H9 (cell line): ENCODE measurements around the gene INHBC. TPM values are rescaled to one million over a fixed set of nuclear protein-coding genes. Genes with fewer than 3 reads are reported as not detected.
A peak's percentile ranks its signal among the peaks of the same experiment; 100 is the strongest.

Experiments used
- DNase-seq: peaks from one replicate; pipeline ENCODE4 v3.0.0-alpha.2; 2017
- H2AFZ ChIP-seq: one replicate; pipeline ENCODE4 v1.6.1; 2013; ENCODE audit warnings: mild to moderate bottlenecking, low read length, control low read depth, moderate library complexity
- H2AK5ac ChIP-seq: 2 replicates; pipeline ENCODE4 v1.6.1; 2013; ENCODE audit warnings: low read length, control low read depth, mixed read lengths; ENCODE audit not compliant: insufficient read length
- H2BK120ac ChIP-seq: one replicate; pipeline ENCODE4 v1.6.1; 2013; ENCODE audit warnings: low read depth, mild to moderate bottlenecking, low read length, control low read depth, inconsistent platforms; ENCODE audit not compliant: poor library complexity, severe bottlenecking
- H2BK12ac ChIP-seq: 2 replicates; pipeline ENCODE4 v1.6.1; 2013; ENCODE audit warnings: low read length, control low read depth, mixed read lengths, low read depth; ENCODE audit not compliant: insufficient read length
- H2BK15ac ChIP-seq: 2 replicates; pipeline ENCODE4 v1.6.1; 2013; ENCODE audit warnings: low read depth, low read length, control low read depth
- H2BK20ac ChIP-seq: one replicate; pipeline ENCODE4 v1.6.1; 2013; ENCODE audit warnings: low read depth, mild to moderate bottlenecking, low read length, control low read depth, inconsistent platforms; ENCODE audit not compliant: poor library complexity, severe bottlenecking
- H2BK5ac ChIP-seq: 2 replicates; pipeline ENCODE4 v1.6.1; 2013; ENCODE audit warnings: low read length, control low read depth, mixed read lengths; ENCODE audit not compliant: insufficient read length
- H3K14ac ChIP-seq: 2 replicates; pipeline ENCODE4 v1.6.1; 2013; ENCODE audit warnings: low read length, control low read depth; ENCODE audit not compliant: insufficient read depth
- H3K18ac ChIP-seq: 2 replicates; pipeline ENCODE4 v1.6.1; 2013; ENCODE audit warnings: low read depth, mild to moderate bottlenecking, mixed read lengths, low read length, control low read depth; ENCODE audit not compliant: insufficient read length
- H3K23ac ChIP-seq: 2 replicates; pipeline ENCODE4 v1.6.1; 2013; ENCODE audit warnings: low read length, control low read depth, mixed read lengths, low read depth; ENCODE audit not compliant: insufficient read length
- H3K23me2 ChIP-seq: 2 replicates; pipeline ENCODE4 v1.6.1; 2013; ENCODE audit warnings: low read depth, mild to moderate bottlenecking, mixed read lengths, low read length, control low read depth; ENCODE audit not compliant: insufficient read length, poor library complexity, severe bottlenecking
- H3K27ac ChIP-seq: 2 replicates; pipeline ENCODE4 v1.5.1; 2013; ENCODE audit warnings: low read length, control low read depth, mixed read lengths, low read depth; ENCODE audit not compliant: insufficient read length
- H3K27me3 ChIP-seq: 2 replicates; pipeline ENCODE4 v1.6.1; 2013; ENCODE audit warnings: low read length, control low read depth, inconsistent platforms; ENCODE audit not compliant: insufficient read depth
- H3K4ac ChIP-seq: 2 replicates; pipeline ENCODE4 v1.6.1; 2013; ENCODE audit warnings: low read depth, mild to moderate bottlenecking, control low read depth, inconsistent platforms, low read length, moderate library complexity
- H3K4me1 ChIP-seq: 2 replicates; pipeline ENCODE4 v1.6.1; 2013; ENCODE audit warnings: low read length, control low read depth, inconsistent platforms; ENCODE audit not compliant: insufficient read depth
- H3K4me2 ChIP-seq: 2 replicates; pipeline ENCODE4 v1.6.1; 2013; ENCODE audit warnings: low read length, control low read depth, mixed read lengths; ENCODE audit not compliant: insufficient read length, insufficient read depth
- H3K56ac ChIP-seq: 2 replicates; pipeline ENCODE4 v1.6.1; 2013; ENCODE audit warnings: low read depth, mild to moderate bottlenecking, mixed read lengths, low read length, control low read depth; ENCODE audit not compliant: insufficient read length
- H3K79me1 ChIP-seq: 2 replicates; pipeline ENCODE4 v1.6.1; 2013; ENCODE audit warnings: low read depth, mild to moderate bottlenecking, moderate library complexity, low read length, control low read depth, inconsistent platforms; ENCODE audit not compliant: insufficient read depth, poor library complexity, severe bottlenecking
- H3K79me2 ChIP-seq: 2 replicates; pipeline ENCODE4 v1.6.1; 2013; ENCODE audit warnings: low read length, control low read depth, inconsistent platforms; ENCODE audit not compliant: insufficient read depth
- H3K9ac ChIP-seq: 2 replicates; pipeline ENCODE4 v1.6.1; 2013; ENCODE audit warnings: low read length, control low read depth, mixed read lengths; ENCODE audit not compliant: insufficient read length; ENCODE audit errors: extremely low read depth
- H3K9me3 ChIP-seq: one replicate; pipeline ENCODE4 v1.6.1; 2013; ENCODE audit warnings: low read depth, low read length, inconsistent platforms; ENCODE audit not compliant: control insufficient read depth
- H3T11ph ChIP-seq: one replicate; pipeline ENCODE4 v1.6.1; 2013; ENCODE audit warnings: mild to moderate bottlenecking, low read length, control low read depth, inconsistent platforms
- H4K20me1 ChIP-seq: one replicate; pipeline ENCODE4 v1.6.1; 2013; ENCODE audit not compliant: control insufficient read depth, insufficient read length, insufficient read depth
- H4K5ac ChIP-seq: 2 replicates; pipeline ENCODE4 v1.6.1; 2013; ENCODE audit warnings: low read depth, mild to moderate bottlenecking, mixed read lengths, low read length, control low read depth; ENCODE audit not compliant: insufficient read length
- H4K8ac ChIP-seq: replicated peaks from 2 replicates; pipeline ENCODE4 v1.6.1; 2013; ENCODE audit warnings: low read length, control low read depth, mixed read lengths, low read depth; ENCODE audit not compliant: insufficient read length
- H4K91ac ChIP-seq: 2 replicates; pipeline ENCODE4 v1.6.1; 2013; ENCODE audit warnings: low read depth, mild to moderate bottlenecking, moderate library complexity, mixed read lengths, low read length, control low read depth; ENCODE audit not compliant: insufficient read length
- H3K27ac Mint-ChIP-seq, 3 experiments: 2 replicates in 2 of 3; 3 replicates in 1 of 3; pipeline ENCODE4 v1.8.0; 2020 to 2021; ENCODE audit warnings: mixed read lengths in 3 of 3, mild to moderate bottlenecking in 1 of 3, moderate library complexity in 1 of 3
- H3K27me3 Mint-ChIP-seq: 2 replicates; pipeline ENCODE4 v1.8.0; 2021; ENCODE audit warnings: low read depth, mild to moderate bottlenecking, moderate library complexity, mixed read lengths
- H3K36me3 Mint-ChIP-seq, 3 experiments: 2 replicates in 2 of 3; 3 replicates in 1 of 3; pipeline ENCODE4 v1.8.0; 2020 to 2021; ENCODE audit warnings: low read depth in 3 of 3, mixed read lengths in 3 of 3; ENCODE audit not compliant: insufficient read depth in 1 of 3
- H3K4me1 Mint-ChIP-seq, 2 experiments: 2 replicates each; pipeline ENCODE4 v1.8.0; 2020; ENCODE audit warnings: mixed read lengths in 2 of 2
- H3K4me3 Mint-ChIP-seq, 2 experiments: 2 replicates in 1 of 2; 3 replicates in 1 of 2; pipeline ENCODE4 v1.8.0; 2020 to 2021; ENCODE audit warnings: mild to moderate bottlenecking in 2 of 2, mixed read lengths in 2 of 2, moderate library complexity in 1 of 2
- H3K9me3 Mint-ChIP-seq, 2 experiments: 2 replicates in 1 of 2; 3 replicates in 1 of 2; pipeline ENCODE4 v1.8.0; 2020; ENCODE audit warnings: mild to moderate bottlenecking in 2 of 2, mixed read lengths in 2 of 2, moderate library complexity in 1 of 2
- WGBS: extraction: QIAGEN DNeasy Blood & Tissue Kit; methylation state at CpG from one replicate; pipeline ENCODE4 v1.1.7; 2013; ENCODE audit warnings: missing lambda C conversion rate, low lambda C conversion rate, mixed read lengths; ENCODE audit not compliant: insufficient read length; ENCODE audit errors: extremely low coverage; 5-methylcytosine and 5-hydroxymethylcytosine counted together
- total RNA-seq: library from RNA; stranded (reverse); gene quantifications from 2 replicates; pipeline ENCODE4 v1.2.1, GENCODE V29; 2021
- TF ChIP-seq, protein P1 (sequence below): fragments of 200-600 bp; sonication (generic); conservative IDR thresholded peaks from 3 replicates; pipeline ENCODE4 v1.8.0; 2021; ENCODE audit warnings: antibody characterized with exemption, mild to moderate bottlenecking

Gene INHBC
- total RNA-seq, 1 experiment from 2014 or later, result not detected

DNA sequence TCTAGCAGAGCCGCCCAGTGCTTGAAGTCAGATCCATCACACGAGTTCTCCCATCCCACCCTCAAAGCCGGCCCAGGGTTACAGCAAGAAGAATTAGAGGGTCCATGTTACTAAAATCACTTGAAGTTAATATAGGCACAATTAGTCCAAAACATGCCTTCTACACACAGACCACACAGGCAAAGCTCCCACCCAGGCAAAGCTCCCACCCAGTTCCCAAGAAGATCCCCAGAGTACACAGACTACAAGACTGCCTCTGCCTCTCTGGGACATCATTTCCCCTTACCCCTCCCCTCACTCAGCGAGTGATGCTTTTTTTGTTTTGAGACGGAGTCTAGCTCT lies 28.3 kb downstream of the INHBC start:
- Histone ChIP-seq H3T11ph (no peak overlapping the region), H3K9me3 (no peaks in the 10 kb centered on the region), H3K4me1 (no peaks in the 10 kb centered on the region), H3K79me2 (no peaks in the 10 kb centered on the region), H3K14ac (no peak overlapping the region), H4K8ac (no peak overlapping the region), H2BK20ac (no peak overlapping the region), H2BK5ac (no peak overlapping the region), H2AK5ac (no peak overlapping the region), H3K18ac (no peak overlapping the region), H3K27ac (no peak overlapping the region), H4K5ac (no peak overlapping the region), H3K79me1 (no peaks in the 10 kb centered on the region), H3K27me3 (no peaks in the 10 kb centered on the region), H3K9ac (no peak overlapping the region), H3K4ac (no peak overlapping the region), H3K4me2 (peak overlapping the region; percentile 63), H2BK120ac (no peak overlapping the region), H2AFZ (no peak overlapping the region), H3K56ac (no peak overlapping the region), H2BK12ac (no peak overlapping the region), H2BK15ac (no peak overlapping the region), H3K23me2 (peaks cover 19% of the 10 kb centered on the region), H3K23ac (no peak overlapping the region), H4K20me1 (no peaks in the 10 kb centered on the region), H4K91ac (no peak overlapping the region)
- peaks cover 35% of the 10 kb centered on the region for H3K27me3 Mint-ChIP-seq
- no peaks in the 10 kb centered on the region for H3K9me3 Mint-ChIP-seq
- whole genome bisulfite sequencing, result no CpG with 5 or more reads among the region's 5 CpGs
- peak overlapping the region in 1 of 3 experiments; percentile 92; a peak in 1 of 7 replicates for H3K27ac Mint-ChIP-seq
- peaks cover 0 to 26% (median 14%) of the 10 kb centered on the region in 3 experiments; a peak in 6 of 7 replicates for H3K36me3 Mint-ChIP-seq
- peaks cover 22 to 24% of the 10 kb centered on the region in 2 experiments for H3K4me1 Mint-ChIP-seq
- no peak for DNase-seq
- TF ChIP-seq, protein P1, sequence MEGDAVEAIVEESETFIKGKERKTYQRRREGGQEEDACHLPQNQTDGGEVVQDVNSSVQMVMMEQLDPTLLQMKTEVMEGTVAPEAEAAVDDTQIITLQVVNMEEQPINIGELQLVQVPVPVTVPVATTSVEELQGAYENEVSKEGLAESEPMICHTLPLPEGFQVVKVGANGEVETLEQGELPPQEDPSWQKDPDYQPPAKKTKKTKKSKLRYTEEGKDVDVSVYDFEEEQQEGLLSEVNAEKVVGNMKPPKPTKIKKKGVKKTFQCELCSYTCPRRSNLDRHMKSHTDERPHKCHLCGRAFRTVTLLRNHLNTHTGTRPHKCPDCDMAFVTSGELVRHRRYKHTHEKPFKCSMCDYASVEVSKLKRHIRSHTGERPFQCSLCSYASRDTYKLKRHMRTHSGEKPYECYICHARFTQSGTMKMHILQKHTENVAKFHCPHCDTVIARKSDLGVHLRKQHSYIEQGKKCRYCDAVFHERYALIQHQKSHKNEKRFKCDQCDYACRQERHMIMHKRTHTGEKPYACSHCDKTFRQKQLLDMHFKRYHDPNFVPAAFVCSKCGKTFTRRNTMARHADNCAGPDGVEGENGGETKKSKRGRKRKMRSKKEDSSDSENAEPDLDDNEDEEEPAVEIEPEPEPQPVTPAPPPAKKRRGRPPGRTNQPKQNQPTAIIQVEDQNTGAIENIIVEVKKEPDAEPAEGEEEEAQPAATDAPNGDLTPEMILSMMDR, result no peak
- peak overlapping the region; percentile 69 to 84 for H3K4me3 Mint-ChIP-seq
